HEK293 (cell line): ENCODE results near the gene C14orf93.
"Not testable (repeated sequence)": the region's sequence is repeated elsewhere in the genome, so short reads cannot be mapped to it uniquely, and the experiment has no call there.

Source experiments
- CTCF ChIA-PET: fragments of 350-600 bp; formaldehyde crosslinking; extraction: SDS; loops from one replicate; lab custom pipeline; 2021; ENCODE audit warnings: antibody characterized with exemption; lab: Yijun Ruan, JAX
- POLR2A ChIA-PET: fragments of 300-600 bp; formaldehyde crosslinking; extraction: SDS; loops from one replicate; lab custom pipeline; 2020; ENCODE audit warnings: antibody characterized with exemption, inconsistent platforms; lab: Yijun Ruan, JAX
- H3K27ac ChIP-seq: fragments of 200-500 bp; sonication (Bioruptor generic); 2 replicates; pipeline ENCODE4 v1.5.1; 2014; ENCODE audit warnings: low read depth, low read length, control low read depth, inconsistent platforms; ENCODE audit errors: extremely low read depth
- H3K36me3 ChIP-seq, 2 experiments: fragments of 200-500 bp in 1 of 2; sonication (Bioruptor generic) in 1 of 2; 1 replicate in 1 of 2; 2 replicates in 1 of 2; pipeline ENCODE4 v1.5.1; 2014 to 2017; ENCODE audit warnings: inconsistent platforms in 2 of 2, low read length in 2 of 2; ENCODE audit not compliant: control insufficient read depth in 2 of 2, insufficient read depth in 1 of 2
- H3K4me1 ChIP-seq: fragments of 200-500 bp; sonication (Bioruptor generic); 2 replicates; pipeline ENCODE4 v1.5.1; 2014; ENCODE audit warnings: mild to moderate bottlenecking, low read length, inconsistent platforms; ENCODE audit not compliant: control insufficient read depth, insufficient read depth
- H3K4me3 ChIP-seq: 2 replicates; pipeline ENCODE4 v1.5.1; 2011; ENCODE audit warnings: low read depth, mild to moderate bottlenecking, control low read depth, low read length, moderate library complexity
- H3K9me3 ChIP-seq: fragments of 200-500 bp; sonication (Bioruptor generic); 2 replicates; pipeline ENCODE4 v1.5.1; 2014; ENCODE audit warnings: low read depth, low read length, inconsistent platforms; ENCODE audit not compliant: control insufficient read depth, insufficient read depth
- GLI4 ChIP-seq: fragments of 450-650 bp; formaldehyde crosslinking; IDR thresholded peaks from 2 replicates; pipeline ENCODE4 v1.5.1; 2016; ENCODE audit warnings: missing biosample characterization, missing genetic modification characterization
- SALL2 ChIP-seq: fragments of 450-650 bp; formaldehyde crosslinking; IDR thresholded peaks from 2 replicates; pipeline ENCODE4 v1.5.0; 2017; ENCODE audit warnings: missing biosample characterization, mild to moderate bottlenecking, missing genetic modification characterization, borderline replicate concordance
- ZBTB7A ChIP-seq: fragments of 450-650 bp; formaldehyde crosslinking; IDR thresholded peaks from 2 replicates; pipeline ENCODE4 v1.5.1; 2016; ENCODE audit warnings: low read depth, missing biosample characterization, missing genetic modification characterization
- ZNF10 ChIP-seq: fragments of 450-650 bp; formaldehyde crosslinking; IDR thresholded peaks from 2 replicates; pipeline ENCODE4 v1.5.1; 2017; ENCODE audit warnings: missing biosample characterization, missing genetic modification characterization
- ZNF16 ChIP-seq: fragments of 450-650 bp; formaldehyde crosslinking; IDR thresholded peaks from 2 replicates; pipeline ENCODE4 v1.5.1; 2016; ENCODE audit warnings: low read depth, missing biosample characterization, missing genetic modification characterization
- ZNF239 ChIP-seq: fragments of 450-650 bp; formaldehyde crosslinking; IDR thresholded peaks from 2 replicates; pipeline ENCODE4 v1.5.1; 2016; ENCODE audit warnings: missing biosample characterization, missing genetic modification characterization
- ZNF292 ChIP-seq: fragments of 450-650 bp; formaldehyde crosslinking; IDR thresholded peaks from 2 replicates; pipeline ENCODE4 v1.5.1; 2016; ENCODE audit warnings: low read depth, missing biosample characterization, missing genetic modification characterization, borderline replicate concordance
- ZNF423 ChIP-seq: fragments of 450-650 bp; formaldehyde crosslinking; IDR thresholded peaks from 2 replicates; pipeline ENCODE4 v1.5.1; 2016; ENCODE audit warnings: missing biosample characterization, missing genetic modification characterization
- ZNF548 ChIP-seq: fragments of 450-650 bp; formaldehyde crosslinking; IDR thresholded peaks from 2 replicates; pipeline ENCODE4 v1.5.1; 2016; ENCODE audit warnings: missing biosample characterization, missing genetic modification characterization
- ZNF623 ChIP-seq: fragments of 450-650 bp; formaldehyde crosslinking; IDR thresholded peaks from 2 replicates; pipeline ENCODE4 v1.5.1; 2016; ENCODE audit warnings: missing biosample characterization, missing genetic modification characterization
- ZNF777 ChIP-seq: fragments of 450-650 bp; formaldehyde crosslinking; IDR thresholded peaks from 2 replicates; pipeline ENCODE4 v1.5.1; 2017; ENCODE audit warnings: missing biosample characterization, missing genetic modification characterization, borderline replicate concordance
- TF ChIP-seq, protein P1 (sequence below): fragments of 450-650 bp; formaldehyde crosslinking; IDR thresholded peaks from 2 replicates; pipeline ENCODE4 v1.5.1; 2016; ENCODE audit warnings: missing biosample characterization, missing genetic modification characterization
- TF ChIP-seq, protein P2 (sequence below): fragments of 450-650 bp; formaldehyde crosslinking; IDR thresholded peaks from 2 replicates; pipeline ENCODE4 v1.5.1; 2016; ENCODE audit warnings: missing biosample characterization, missing genetic modification characterization, borderline replicate concordance
- TF ChIP-seq, protein P3 (sequence below): fragments of 450-650 bp; formaldehyde crosslinking; IDR thresholded peaks from 2 replicates; pipeline ENCODE4 v1.5.1; 2017; ENCODE audit warnings: missing biosample characterization, missing genetic modification characterization
- TF ChIP-seq, protein P4 (sequence below): fragments of 450-650 bp; formaldehyde crosslinking; IDR thresholded peaks from 2 replicates; pipeline ENCODE4 v1.5.1; 2016; ENCODE audit warnings: missing biosample characterization, missing genetic modification characterization
- TF ChIP-seq, protein P5 (sequence below): fragments of 450-650 bp; formaldehyde crosslinking; IDR thresholded peaks from 2 replicates; pipeline ENCODE4 v1.5.1; 2016; ENCODE audit warnings: missing biosample characterization, missing genetic modification characterization

Gene C14orf93

DNA sequence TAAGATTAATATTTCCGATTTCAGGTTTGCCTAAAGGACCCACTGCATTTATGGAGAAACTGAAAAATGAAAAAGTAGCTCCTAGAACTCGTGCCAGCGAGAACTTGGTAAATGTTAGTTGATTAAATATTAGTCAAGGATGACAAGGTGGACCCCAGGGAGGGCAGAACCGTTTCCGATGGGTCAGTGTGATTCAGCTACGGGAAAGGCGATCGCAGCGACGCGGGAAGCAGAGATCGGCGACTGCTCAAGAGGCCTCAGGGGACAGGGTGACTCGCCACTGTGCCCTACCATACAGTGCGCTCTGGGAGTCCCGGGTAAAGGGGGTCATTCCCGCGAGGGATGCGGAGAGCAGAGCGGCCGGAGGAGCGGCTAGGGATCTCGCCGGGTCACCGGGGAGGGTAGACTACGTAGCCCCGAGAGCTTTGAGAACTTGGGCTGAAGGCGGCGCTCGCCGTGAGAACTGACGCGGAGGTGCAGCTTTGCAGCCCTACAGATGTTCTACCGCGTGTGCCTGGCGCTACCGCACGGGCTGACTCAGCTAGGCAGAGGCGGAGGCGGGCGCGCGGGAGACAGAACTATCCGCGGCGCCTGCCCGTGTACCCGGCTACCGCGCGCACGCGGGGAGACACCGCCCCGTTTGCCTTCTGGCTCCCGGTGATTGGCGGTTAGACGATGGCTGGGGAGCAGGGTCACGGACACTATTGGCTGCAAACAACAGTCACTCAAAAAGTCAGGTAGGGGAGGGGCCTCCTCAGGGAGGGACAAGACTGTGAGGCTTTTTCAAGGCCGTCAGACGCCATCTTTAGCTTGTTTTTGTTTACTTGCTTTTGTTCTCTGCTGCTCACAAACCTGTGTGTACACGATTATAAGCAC, 3.2 kb downstream of the C14orf93 start (continued):
- TF ChIP-seq, protein P1, sequence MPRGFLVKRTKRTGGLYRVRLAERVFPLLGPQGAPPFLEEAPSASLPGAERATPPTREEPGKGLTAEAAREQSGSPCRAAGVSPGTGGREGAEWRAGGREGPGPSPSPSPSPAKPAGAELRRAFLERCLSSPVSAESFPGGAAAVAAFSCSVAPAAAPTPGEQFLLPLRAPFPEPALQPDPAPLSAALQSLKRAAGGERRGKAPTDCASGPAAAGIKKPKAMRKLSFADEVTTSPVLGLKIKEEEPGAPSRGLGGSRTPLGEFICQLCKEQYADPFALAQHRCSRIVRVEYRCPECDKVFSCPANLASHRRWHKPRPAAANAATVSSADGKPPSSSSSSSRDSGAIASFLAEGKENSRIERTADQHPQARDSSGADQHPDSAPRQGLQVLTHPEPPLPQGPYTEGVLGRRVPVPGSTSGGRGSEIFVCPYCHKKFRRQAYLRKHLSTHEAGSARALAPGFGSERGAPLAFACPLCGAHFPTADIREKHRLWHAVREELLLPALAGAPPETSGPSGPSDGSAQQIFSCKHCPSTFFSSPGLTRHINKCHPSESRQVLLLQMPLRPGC (tag by site-specific recombination), result peak; percentile 66; the same call in 1 of the 2 replicates
- TF ChIP-seq ZNF423 (peak; percentile 87), GLI4 (tag by site-specific recombination) (no peak), ZNF10 (tag by site-specific recombination) (peak; percentile 79)

DNA sequence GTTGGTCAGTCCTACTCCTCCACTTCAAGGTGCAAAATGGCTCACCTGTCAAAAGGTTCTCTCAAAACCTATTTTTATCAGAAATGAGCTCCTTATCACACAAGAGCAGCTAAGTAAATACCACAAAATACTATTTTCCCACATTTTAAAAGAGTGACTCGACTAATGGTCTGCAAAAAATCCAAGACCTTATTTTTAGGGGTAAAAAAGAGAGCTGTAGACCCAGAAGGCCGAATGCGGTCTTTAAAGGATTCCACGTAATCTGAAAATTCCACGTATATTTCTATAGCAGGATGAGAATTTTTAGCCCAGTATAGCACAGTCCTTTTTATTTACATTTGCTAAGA, 3.8 kb downstream of the C14orf93 start:
- peaks cover 8% of the 10 kb centered on the region; the same call in 1 of the 2 replicates for H3K4me1 ChIP-seq
- TF ChIP-seq, protein P2, sequence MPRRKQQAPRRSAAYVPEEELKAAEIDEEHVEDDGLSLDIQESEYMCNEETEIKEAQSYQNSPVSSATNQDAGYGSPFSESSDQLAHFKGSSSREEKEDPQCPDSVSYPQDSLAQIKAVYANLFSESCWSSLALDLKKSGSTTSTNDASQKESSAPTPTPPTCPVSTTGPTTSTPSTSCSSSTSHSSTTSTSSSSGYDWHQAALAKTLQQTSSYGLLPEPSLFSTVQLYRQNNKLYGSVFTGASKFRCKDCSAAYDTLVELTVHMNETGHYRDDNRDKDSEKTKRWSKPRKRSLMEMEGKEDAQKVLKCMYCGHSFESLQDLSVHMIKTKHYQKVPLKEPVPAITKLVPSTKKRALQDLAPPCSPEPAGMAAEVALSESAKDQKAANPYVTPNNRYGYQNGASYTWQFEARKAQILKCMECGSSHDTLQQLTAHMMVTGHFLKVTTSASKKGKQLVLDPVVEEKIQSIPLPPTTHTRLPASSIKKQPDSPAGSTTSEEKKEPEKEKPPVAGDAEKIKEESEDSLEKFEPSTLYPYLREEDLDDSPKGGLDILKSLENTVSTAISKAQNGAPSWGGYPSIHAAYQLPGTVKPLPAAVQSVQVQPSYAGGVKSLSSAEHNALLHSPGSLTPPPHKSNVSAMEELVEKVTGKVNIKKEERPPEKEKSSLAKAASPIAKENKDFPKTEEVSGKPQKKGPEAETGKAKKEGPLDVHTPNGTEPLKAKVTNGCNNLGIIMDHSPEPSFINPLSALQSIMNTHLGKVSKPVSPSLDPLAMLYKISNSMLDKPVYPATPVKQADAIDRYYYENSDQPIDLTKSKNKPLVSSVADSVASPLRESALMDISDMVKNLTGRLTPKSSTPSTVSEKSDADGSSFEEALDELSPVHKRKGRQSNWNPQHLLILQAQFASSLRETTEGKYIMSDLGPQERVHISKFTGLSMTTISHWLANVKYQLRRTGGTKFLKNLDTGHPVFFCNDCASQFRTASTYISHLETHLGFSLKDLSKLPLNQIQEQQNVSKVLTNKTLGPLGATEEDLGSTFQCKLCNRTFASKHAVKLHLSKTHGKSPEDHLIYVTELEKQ, result no peak
- no peak for TF ChIP-seq ZBTB7A (tag by site-specific recombination)
- no peak for TF ChIP-seq ZNF292 (tag by site-specific recombination)
- TF ChIP-seq ZNF548 (tag by site-specific recombination), result no peak
- no peak for TF ChIP-seq ZNF423
- TF ChIP-seq, protein P3, sequence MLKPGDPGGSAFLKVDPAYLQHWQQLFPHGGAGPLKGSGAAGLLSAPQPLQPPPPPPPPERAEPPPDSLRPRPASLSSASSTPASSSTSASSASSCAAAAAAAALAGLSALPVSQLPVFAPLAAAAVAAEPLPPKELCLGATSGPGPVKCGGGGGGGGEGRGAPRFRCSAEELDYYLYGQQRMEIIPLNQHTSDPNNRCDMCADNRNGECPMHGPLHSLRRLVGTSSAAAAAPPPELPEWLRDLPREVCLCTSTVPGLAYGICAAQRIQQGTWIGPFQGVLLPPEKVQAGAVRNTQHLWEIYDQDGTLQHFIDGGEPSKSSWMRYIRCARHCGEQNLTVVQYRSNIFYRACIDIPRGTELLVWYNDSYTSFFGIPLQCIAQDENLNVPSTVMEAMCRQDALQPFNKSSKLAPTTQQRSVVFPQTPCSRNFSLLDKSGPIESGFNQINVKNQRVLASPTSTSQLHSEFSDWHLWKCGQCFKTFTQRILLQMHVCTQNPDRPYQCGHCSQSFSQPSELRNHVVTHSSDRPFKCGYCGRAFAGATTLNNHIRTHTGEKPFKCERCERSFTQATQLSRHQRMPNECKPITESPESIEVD, result peak; percentile 23
- no peak for TF ChIP-seq ZNF239
- TF ChIP-seq, protein P4, sequence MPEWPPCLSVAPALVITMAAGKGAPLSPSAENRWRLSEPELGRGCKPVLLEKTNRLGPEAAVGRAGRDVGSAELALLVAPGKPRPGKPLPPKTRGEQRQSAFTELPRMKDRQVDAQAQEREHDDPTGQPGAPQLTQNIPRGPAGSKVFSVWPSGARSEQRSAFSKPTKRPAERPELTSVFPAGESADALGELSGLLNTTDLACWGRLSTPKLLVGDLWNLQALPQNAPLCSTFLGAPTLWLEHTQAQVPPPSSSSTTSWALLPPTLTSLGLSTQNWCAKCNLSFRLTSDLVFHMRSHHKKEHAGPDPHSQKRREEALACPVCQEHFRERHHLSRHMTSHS (tag by site-specific recombination), result no peak
- H3K36me3 ChIP-seq, result no peaks in the 10 kb centered on the region
- H3K9me3 ChIP-seq, result no peaks in the 10 kb centered on the region
- CTCF ChIA-PET, result interaction anchor here (0.8 to 4.0 kb wide), 18 partner anchors 8 to 94 kb away, joined by 3 to 53 read pairs (median 4); partner anchors contain the start of genes AJUBA and CDH24
- POLR2A ChIA-PET, result interaction anchor here (0.8 to 3.5 kb wide), 16 partner anchors 10 to 65 kb away, joined by 3 to 50 read pairs (median 7); partner anchors contain the start of genes AJUBA, CDH24, HAUS4 and PSMB5
- peak overlapping the region; percentile 91 for H3K27ac ChIP-seq
- peak overlapping the region; percentile 52 for H3K4me3 ChIP-seq

DNA sequence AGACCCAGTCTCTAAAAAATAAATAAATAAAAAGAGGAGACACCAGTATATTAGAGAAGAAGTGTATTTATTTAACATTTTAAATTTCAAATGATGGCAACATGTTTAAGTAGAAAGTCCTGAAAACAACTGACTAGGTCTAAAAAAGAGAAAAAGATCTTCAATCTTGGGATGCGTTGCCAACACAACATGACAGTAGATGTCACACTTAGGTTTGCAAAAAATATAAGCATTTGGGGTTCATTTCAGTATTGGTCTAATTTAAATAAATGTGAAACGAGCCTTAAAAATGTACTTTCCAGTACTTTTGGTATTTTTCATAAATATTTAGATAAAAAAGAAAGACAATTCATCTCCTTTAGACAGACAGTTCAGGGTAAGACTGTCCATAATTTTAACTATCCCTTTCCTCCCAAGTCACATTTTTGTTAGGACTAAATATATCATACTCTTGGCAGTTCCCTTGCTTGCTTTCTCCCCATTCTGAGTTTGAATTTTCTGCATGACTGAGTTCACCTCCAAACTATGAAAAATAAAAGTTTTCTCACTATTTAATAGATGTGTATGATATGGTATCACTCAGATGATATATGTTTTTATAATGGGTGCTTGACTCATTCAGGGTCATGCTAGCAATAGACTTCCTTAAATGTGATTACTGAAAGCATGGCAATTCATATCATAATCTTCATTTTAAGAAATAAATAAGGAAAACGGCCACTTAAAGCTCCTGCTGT, 4.3 kb downstream of the C14orf93 start:
- no peaks in the 10 kb centered on the region for H3K36me3 ChIP-seq
- peaks cover 8% of the 10 kb centered on the region; the same call in 1 of the 2 replicates for H3K4me1 ChIP-seq
- no peak for TF ChIP-seq SALL2 (tag by site-specific recombination)
- no peak for TF ChIP-seq ZNF777
- TF ChIP-seq, protein P5, sequence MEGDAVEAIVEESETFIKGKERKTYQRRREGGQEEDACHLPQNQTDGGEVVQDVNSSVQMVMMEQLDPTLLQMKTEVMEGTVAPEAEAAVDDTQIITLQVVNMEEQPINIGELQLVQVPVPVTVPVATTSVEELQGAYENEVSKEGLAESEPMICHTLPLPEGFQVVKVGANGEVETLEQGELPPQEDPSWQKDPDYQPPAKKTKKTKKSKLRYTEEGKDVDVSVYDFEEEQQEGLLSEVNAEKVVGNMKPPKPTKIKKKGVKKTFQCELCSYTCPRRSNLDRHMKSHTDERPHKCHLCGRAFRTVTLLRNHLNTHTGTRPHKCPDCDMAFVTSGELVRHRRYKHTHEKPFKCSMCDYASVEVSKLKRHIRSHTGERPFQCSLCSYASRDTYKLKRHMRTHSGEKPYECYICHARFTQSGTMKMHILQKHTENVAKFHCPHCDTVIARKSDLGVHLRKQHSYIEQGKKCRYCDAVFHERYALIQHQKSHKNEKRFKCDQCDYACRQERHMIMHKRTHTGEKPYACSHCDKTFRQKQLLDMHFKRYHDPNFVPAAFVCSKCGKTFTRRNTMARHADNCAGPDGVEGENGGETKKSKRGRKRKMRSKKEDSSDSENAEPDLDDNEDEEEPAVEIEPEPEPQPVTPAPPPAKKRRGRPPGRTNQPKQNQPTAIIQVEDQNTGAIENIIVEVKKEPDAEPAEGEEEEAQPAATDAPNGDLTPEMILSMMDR (tag by site-specific recombination), result no peak
- no peak for TF ChIP-seq ZNF16 (tag by site-specific recombination)
- no peak for TF ChIP-seq ZNF623 (tag by site-specific recombination)
- H3K4me3 ChIP-seq, result no peak overlapping the region
- no peak overlapping the region for H3K27ac ChIP-seq
- ChIA-PET CTCF (interaction anchor here (0.7 to 4.0 kb wide), 15 partner anchors 9 to 78 kb away, joined by 3 to 53 read pairs (median 5); partner anchors contain the start of genes AJUBA and CDH24), POLR2A (interaction anchor here (0.8 to 3.5 kb wide), 12 partner anchors 10 to 66 kb away, joined by 3 to 50 read pairs (median 10); partner anchors contain the start of genes AJUBA, CDH24, HAUS4 and PSMB5)
- no peaks in the 10 kb centered on the region for H3K9me3 ChIP-seq

DNA sequence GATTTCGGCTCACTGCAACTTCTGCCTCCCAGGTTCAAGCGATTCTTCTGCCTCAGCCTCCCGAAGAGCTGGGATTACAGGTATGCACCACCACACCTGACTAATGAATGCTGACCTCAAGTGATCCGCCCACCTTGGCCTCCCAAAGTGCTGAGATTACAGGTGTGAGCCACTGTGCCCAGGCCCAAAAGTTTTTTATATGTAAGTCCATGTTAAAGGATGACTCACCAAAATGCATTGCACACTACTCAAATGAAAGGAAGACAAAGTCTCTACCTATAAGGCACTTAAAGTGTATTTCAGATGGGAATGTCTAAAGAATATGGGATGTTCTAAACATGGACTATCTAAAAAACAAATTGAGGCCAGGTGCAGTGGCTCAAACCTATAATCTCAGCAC, 5.7 kb downstream of the C14orf93 start:
- H3K27ac ChIP-seq, H3K4me3 ChIP-seq, H3K9me3 ChIP-seq, H3K36me3 ChIP-seq, H3K4me1 ChIP-seq: not testable (repeated sequence)
- ChIA-PET CTCF (interaction anchor here (0.7 to 1.0 kb wide), 2 partner anchors 17 to 18 kb away, joined by 3 to 9 read pairs; no protein-coding TSS in a partner anchor), POLR2A (interaction anchor here (0.9 kb wide), 1 partner anchor 9 kb away, joined by 4 read pairs; no protein-coding TSS in a partner anchor)
